Measurements from ENCODE around the gene SRC. TPM values are rescaled to one million over a fixed set of nuclear protein-coding genes. Genes with fewer than 3 reads are reported as not detected.

SRC gene
- total and polyA plus RNA-seq, 2 donors (not counting 3 experiments of a cell fraction or from before 2014, with no cell fraction given): 22.6 to 29.4 TPM

- no peak for FAIRE-seq
- intact Hi-C loops (cut with micrococcal nuclease): loop anchor here (5.0 kb wide), 1 partner anchor 124 kb away; no protein-coding TSS in a partner anchor
Observed at GRCh38 chr20:37408302-37409193, 62.6 kb downstream of the SRC start.

GRCh38 chr20:37411408-37412219 lies 65.7 kb downstream of the SRC start:
- Histone ChIP-seq H3K27me3 (ENCODE audit: control insufficient read depth in 2 of 2, insufficient read depth in 2 of 2, low read length in 2 of 2) (peaks cover 0 to 10% of the 10 kb centered on the region in 2 experiments), H2AFZ (ENCODE audit: low read depth, low read length) (peak overlapping the region; percentile 47)
- peak; percentile 50 for FAIRE-seq

More at GRCh38 chr20:37408302-37409193, 62.6 kb downstream of the SRC start:
- DNase-seq (ENCODE audit: low read depth, low spot score): no peak
- H3K79me2 ChIP-seq (ENCODE audit: control insufficient read depth, insufficient read depth, low read length): no peaks in the 10 kb centered on the region
- H3K4me3 ChIP-seq (replicated peaks in 1 of 3; ENCODE audit: insufficient read depth in 1 of 3, low read depth in 1 of 3, low read length in 3 of 3): no peak overlapping the region
- H3K36me3 ChIP-seq (ENCODE audit: control insufficient read depth in 2 of 2, extremely low read depth in 1 of 2, insufficient read depth in 2 of 2, low read length in 2 of 2): no peaks in the 10 kb centered on the region
- POLR2A ChIA-PET: no interaction called here
- H3K9ac ChIP-seq (replicated peaks; ENCODE audit: extremely low read depth, insufficient read depth, low read length): no peak overlapping the region
- no TSS peak for BruUV-seq (replicated peaks)
- no peak overlapping the region for H3K27ac ChIP-seq (ENCODE audit: insufficient read depth, low read depth, low read length)
- no peaks in the 10 kb centered on the region for H3K9me3 ChIP-seq (replicated peaks; ENCODE audit: control insufficient read depth, insufficient read depth, low read length)
- H2AFZ ChIP-seq (ENCODE audit: low read depth, low read length): no peak overlapping the region
- no peak overlapping the region for H3K4me2 ChIP-seq (ENCODE audit: insufficient read depth, low read length)
- peaks cover 0 to 9% of the 10 kb centered on the region in 2 experiments for H3K27me3 ChIP-seq (ENCODE audit: control insufficient read depth in 2 of 2, insufficient read depth in 2 of 2, low read length in 2 of 2)
- dilution Hi-C loops (cut with MboI; ENCODE audit: extremely low pct_ligation_motif_present, low sequenced_read_pairs): no loop called here
- TF ChIP-seq GATA2 (IDR thresholded peaks at IDR 0.05; ENCODE audit: insufficient read depth, insufficient read length, low read depth, low read length) (no peak), MAX (IDR thresholded peaks at IDR 0.05; ENCODE audit: insufficient read depth, insufficient read length) (no peak), POLR2AphosphoS5 (IDR thresholded peaks at IDR 0.05; ENCODE audit: insufficient read depth, low read depth, low read length) (no peak)
- H3K4me1 ChIP-seq (ENCODE audit: control insufficient read depth, extremely low read depth, insufficient read depth, low read length): peaks cover 13% of the 10 kb centered on the region
- CTCF ChIA-PET: no interaction called here
- H4K20me1 ChIP-seq (replicated peaks; ENCODE audit: control insufficient read depth, extremely low read depth, insufficient read depth, low read length): no peaks in the 10 kb centered on the region
- H3K9me1 ChIP-seq (replicated peaks; ENCODE audit: control insufficient read depth, extremely low read depth, insufficient read depth, low read length): no peaks in the 10 kb centered on the region

More at GRCh38 chr20:37411408-37412219, 65.7 kb downstream of the SRC start:
- intact Hi-C loops (cut with micrococcal nuclease) (loop anchor here (5.0 kb wide), 1 partner anchor 106 kb away; no protein-coding TSS in a partner anchor), dilution Hi-C loops (cut with MboI; ENCODE audit: extremely low pct_ligation_motif_present, low sequenced_read_pairs) (no loop called here)
- Histone ChIP-seq H3K27ac (ENCODE audit: insufficient read depth, low read depth, low read length) (no peak overlapping the region), H3K9me3 (replicated peaks; ENCODE audit: control insufficient read depth, insufficient read depth, low read length) (no peaks in the 10 kb centered on the region), H4K20me1 (replicated peaks; ENCODE audit: control insufficient read depth, extremely low read depth, insufficient read depth, low read length) (no peaks in the 10 kb centered on the region), H3K9ac (replicated peaks; ENCODE audit: extremely low read depth, insufficient read depth, low read length) (no peak overlapping the region), H3K9me1 (replicated peaks; ENCODE audit: control insufficient read depth, extremely low read depth, insufficient read depth, low read length) (no peaks in the 10 kb centered on the region), H3K4me2 (ENCODE audit: insufficient read depth, low read length) (peak overlapping the region; percentile 2), H3K4me3 (replicated peaks in 1 of 3; ENCODE audit: insufficient read depth in 1 of 3, low read depth in 1 of 3, low read length in 3 of 3) (no peak overlapping the region), H3K36me3 (ENCODE audit: control insufficient read depth in 2 of 2, extremely low read depth in 1 of 2, insufficient read depth in 2 of 2, low read length in 2 of 2) (no peaks in the 10 kb centered on the region), H3K4me1 (ENCODE audit: control insufficient read depth, extremely low read depth, insufficient read depth, low read length) (peaks cover 9% of the 10 kb centered on the region), H3K79me2 (ENCODE audit: control insufficient read depth, insufficient read depth, low read length) (no peaks in the 10 kb centered on the region)
- DNase-seq (ENCODE audit: low read depth, low spot score): peak; percentile 36
- CTCF ChIA-PET: interaction anchor here (0.7 kb wide), 1 partner anchor 804 kb away, joined by 3 read pairs; no protein-coding TSS in a partner anchor
- no TSS peak for BruUV-seq (replicated peaks)
- POLR2A ChIA-PET: no interaction called here
- TF ChIP-seq EZH2 (IDR thresholded peaks at IDR 0.05; ENCODE audit: borderline replicate concordance, low read depth, low read length, severe bottlenecking): no peak
- peak in 1 of 2 donors; percentile 4 for TF ChIP-seq CTCF (IDR thresholded peaks at IDR 0.05; ENCODE audit: extremely low read depth in 1 of 2, insufficient read depth in 1 of 2, low read depth in 1 of 2, low read length in 2 of 2)

All from endothelial cell of umbilical vein (primary cell).